ENCODE measurements around the gene MBOAT2.

Gene MBOAT2

DNA sequence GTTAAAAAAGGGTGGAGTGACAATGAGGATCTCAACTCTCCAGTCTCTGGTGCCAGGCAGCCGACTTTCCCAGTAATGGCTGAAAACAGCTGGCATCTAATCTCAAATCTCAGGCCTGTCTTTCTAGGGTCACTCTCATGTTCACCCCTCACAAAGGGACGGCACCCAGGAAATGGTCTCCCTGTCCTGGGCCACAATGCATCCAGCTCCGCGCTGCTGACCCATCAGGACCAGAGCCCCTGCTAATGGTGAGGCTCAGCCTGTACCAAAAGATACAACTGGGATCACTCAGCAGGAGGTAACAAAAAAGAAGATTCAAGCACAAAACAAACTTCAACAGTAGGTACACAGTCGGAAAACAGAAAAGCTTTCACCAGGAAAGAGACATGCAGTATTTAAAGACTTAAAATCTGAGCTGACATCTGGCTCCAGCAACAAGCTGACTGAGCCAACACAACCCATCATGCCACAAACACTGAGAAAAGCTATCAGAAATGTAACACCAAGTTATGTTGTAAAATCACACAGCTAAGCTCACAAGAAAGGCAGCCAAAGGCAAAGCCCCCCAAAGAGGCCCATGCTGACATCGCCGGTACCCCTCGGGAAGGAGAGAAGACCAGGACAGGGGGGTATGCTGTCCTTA, 152.5 kb downstream of the MBOAT2 start:
- no peak for DNase-seq

DNA sequence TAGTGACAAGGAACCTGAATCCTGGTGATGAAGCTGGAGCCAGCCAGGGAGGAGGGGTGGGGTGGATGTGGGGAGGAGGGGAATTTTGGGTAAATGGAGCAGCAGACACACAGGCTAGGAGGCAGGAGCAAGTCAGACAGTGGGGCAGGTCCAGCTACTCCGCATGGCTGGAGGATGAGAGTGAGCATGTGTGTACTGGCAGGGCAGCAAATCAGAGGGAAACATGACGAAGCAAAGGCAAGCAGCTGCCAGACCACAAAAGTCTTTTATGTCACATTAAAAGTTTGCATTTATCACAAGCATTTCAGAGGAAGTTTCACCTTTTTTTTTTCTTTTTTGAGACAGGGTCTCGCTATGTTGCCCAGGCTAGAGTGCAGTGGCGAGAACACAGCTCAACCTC, 154.2 kb downstream of the MBOAT2 start:
- DNase-seq: no peak

DNA sequence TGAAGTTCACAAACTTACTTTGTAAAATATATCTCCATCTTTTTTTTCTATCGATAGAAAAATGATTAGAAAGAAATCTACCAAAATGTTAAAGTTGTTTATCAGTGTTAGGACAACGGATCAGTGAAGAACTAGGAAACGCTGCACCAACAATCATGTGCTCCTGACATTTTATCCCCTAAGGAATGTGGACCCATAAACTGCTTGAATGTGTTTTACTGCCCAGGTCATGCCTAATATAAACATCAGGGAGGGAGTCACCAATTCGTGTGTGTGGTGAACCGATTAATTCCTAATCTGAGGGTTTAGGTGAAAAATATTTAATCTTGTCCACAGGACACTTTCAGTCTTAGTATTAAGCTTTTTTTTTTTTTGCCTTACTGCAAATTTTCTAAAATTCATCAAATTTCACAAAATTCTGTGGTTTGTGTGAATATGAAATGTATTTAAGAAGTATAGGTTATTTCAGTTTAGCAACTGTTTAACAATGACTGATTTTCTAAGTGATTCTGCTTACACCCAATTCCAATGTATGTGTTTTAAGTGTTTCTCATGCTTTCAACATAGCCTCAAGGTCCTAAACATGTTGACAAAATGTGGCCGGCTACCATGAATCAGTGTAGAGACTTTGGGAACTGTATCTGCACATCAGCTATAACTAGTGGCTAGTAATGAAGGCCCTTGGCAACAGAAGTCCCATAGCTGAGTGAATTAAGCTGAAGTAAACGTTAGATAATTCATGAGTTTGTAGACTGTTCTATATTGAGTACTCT, 155.0 kb downstream of the MBOAT2 start:
- DNase-seq: no peak

DNA sequence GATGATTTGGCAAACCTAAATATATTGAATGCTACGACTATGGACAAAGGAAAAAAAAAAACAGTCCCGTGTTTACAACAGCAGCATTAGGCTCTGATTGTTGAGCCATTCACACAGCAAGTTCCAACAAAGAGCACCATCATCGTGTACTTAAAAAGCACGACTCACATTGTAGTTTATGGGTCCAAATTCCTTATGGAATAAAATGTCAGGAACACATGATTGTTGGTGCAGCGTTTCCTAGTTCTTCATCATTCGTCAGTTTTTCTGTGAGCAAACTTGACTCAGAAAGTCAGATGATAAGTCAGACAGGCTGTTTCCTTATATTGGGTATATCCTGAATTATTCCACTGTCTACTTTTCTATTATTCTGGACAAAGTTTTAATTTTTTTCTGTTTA, 156.1 kb downstream of the MBOAT2 start:
- no peak for DNase-seq

DNA sequence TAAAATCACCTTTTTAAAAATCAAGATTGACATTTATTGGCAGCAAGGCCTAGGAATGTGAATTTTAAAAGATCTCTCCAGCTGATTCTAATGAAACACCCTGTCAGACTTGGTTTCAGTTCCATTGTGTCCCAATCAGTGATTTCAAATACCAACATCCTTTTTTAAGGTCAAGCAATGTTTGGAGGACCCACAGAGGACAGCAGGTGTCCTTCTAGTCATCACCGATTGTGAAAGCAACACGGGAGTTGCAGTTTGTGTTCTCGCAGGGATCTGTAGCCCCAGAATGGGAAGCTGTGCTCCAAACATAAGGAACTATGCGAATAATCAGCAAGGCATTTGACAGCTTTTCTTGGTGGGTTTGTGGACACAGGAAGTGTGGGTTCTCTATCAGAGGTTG, 161.6 kb downstream of the MBOAT2 start:
- no peak for DNase-seq

DNA sequence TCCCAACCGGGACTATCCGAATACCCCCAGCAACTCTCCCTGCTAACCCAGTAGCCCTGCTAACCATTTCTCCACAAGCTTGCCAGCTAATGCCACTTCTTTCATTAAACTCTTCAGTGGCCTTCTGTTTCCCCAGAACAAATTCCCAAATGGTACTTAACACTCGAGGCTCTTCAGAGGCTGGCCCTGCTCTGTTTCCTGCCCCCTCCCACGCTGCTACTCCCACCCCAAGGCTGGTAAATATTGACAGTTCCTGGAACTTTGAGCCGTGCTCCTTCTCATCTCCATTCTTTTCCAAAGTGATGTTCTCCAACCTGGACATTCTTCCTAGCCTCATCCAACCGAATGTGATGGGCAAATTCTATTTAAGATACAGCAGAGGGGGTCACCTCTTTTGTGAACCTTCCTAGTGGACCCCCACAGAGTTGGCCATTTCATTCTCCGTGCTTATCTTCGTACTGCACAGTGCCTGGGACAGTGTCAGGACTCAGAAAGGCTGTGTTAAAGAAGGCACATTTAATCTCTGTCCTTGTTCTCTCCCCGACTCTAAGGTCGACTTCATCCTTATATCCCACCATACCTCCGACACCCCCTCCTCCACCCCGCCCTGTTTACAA, 162.9 kb downstream of the MBOAT2 start:
- no peak for DNase-seq

DNA sequence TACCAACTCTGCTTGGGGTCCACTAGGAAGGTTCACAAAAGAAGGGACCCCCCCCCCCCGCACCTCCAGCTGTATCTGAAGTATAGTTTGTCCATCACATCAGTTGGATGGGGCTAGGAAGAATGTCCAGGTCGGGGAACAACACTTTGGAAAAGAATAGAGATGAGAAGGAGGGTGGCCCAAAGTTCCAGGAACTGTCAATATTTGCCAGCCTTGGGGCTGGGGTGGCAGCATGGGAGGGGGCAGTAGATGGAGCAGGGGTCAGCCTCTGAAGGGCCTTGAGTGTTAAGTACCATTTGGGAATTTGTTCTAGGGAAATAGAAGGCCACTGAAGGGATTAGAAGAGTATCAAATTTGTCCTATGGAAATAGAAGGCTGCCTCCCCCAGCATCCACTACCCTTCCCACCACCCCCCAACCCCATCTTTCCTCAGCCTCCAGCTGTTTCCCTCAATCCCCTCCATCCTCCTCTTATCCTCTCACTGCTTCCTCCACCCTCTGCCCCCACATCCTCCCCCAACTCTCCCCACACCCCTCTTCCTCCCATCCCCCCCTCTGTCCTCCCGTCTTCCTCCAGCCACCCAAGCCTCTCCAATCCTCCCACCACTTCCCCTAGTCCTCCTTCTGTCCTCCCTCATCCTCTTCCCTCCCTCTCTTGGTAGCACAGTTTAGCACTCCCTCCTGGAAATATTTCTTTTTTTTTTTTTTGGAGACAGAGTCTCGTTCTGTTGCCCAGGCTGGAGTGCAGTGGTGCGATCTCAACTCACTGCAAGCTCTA, 164.1 kb downstream of the MBOAT2 start:
- DNase-seq: no peak

DNA sequence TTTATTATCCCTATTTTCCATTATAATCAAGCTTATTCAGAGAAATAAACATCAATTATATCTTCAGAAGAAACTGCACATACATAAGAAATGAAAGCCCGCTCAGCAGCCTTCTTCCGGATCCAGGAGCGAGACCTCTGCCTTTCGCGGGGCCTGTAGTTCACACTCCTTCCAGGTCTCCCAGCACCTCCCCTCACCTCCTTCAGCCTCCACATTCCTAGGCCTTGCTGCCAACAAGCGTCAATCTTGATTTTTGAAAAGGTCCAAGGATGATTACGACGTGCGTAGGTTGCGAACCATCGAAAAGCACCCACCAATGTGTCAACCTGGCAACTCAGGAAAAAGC, 165.7 kb downstream of the MBOAT2 start:
- DNase-seq: no peak

DNA sequence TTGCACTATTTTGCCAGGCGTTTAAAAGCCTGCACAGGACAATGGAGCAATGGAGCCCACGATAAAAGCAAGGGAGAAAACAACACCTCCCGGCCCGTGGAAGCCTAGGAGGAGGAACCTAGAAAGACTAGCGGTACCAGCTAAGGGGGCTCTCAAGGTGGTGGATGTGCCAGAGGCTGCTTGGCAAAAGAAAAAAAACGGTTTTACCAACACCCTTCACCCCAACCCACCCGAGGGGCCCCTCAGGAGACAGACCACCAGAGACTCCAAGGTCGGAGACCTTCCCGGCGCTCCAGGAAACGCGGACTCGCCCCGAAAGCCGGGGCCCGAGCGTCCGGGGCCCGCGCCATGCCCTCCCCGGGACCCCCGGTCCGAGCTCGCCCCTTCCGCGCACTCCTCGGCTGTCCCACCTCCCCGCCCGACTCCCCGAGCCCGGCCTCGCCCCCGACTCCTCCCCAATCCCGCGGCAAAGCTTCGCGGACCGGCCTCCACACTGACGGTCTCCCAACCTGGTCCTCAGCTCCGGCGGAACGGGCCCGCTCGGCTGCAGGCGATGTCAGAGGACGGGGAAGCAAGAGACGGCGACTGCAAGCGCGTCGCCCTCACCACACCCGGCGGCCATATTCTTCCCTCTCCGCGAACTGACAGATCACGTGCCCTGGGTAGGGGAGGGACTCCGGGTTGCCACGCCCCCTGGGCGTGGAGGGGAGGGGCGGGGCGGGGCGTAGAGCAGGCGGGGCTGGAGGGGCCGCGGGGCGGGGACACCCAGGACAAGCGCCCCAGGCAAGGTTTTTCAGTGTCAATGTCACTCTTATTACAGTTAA, 166.3 kb downstream of the MBOAT2 start, which contains the start of gene KIDINS220:
KIDINS220 (minus strand) TSS at position 643 of the 824 bp plus-strand sequence. CDS start 10,520 bp downstream, outside the sequence.
- peak; percentile 95 for DNase-seq

DNA sequence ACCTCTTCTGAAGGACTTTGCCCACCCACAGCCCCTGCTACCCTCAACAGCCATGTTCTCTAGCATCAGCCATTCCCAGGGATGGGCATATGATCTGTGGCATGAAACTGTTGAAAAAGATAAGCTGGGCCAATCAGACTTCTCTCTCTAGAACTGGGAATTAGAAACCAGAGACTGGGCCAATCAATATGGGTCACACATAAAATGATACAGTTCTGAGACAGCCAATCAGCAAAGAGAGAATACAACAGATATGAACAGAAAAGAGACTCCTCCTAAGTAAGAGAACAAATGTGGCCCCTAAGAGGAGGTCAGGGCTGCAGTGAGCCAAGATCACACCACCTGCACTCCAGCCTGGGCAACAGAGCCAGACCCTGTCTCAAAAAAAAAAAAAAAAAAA, 168.2 kb downstream of the MBOAT2 start:
- no peak for DNase-seq

DNA sequence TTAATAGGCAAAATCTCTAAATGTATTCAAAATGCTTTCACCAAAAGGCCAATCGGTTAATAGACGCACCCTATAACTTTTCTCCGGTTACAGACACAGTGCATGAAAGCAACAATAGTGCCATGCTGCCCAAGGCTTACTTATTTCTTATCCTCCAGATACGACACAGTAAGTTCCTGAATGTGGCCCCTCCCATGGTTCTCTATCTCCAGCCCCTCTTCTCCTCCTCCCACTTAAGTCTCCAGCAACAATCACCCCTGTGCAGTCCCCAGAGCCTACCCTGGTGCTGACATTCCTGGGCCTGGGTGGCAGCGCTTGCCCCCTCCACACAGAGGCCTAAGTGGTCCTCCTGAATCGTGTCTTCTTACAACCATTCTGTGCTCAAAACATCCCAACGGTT, 169.6 kb downstream of the MBOAT2 start:
- no peak for DNase-seq

DNA sequence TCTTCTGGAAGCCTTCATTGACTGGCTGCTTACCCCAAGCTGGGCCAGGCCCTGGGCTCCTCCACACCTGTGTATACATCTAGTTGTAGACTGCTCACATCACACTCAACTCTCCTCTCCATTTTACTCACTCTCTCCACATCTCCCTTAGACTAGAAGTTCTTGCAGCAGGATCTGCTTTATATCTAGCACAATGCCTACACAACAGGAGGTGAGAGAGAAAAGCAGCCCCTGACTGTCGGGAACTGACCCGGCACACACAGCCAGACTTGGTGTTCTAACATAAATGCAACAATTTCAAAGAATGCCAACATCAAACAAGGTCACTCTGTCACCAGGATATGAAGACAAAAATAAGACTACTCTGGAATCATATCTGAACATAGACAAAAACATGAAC, 172.0 kb downstream of the MBOAT2 start:
- no peak for DNase-seq

DNA sequence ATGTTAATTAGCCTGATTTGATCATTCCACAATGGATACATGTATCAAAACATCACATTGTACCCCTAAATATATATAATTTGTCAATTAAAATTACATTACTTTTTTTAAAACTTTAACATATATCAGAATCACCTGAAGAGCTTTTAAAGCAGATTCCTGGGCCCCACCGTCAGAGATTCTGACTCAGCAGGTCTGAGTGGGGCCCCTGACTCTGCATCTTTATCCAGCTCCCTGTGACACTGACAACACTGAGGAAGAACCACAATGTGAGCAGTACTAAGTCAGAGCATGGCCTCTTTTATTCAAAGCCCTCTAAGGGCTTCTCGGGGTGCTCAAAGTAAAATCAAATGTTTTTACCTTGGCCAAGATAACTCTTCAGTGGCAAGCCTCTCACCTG, 175.8 kb downstream of the MBOAT2 start:
- DNase-seq: no peak

DNA sequence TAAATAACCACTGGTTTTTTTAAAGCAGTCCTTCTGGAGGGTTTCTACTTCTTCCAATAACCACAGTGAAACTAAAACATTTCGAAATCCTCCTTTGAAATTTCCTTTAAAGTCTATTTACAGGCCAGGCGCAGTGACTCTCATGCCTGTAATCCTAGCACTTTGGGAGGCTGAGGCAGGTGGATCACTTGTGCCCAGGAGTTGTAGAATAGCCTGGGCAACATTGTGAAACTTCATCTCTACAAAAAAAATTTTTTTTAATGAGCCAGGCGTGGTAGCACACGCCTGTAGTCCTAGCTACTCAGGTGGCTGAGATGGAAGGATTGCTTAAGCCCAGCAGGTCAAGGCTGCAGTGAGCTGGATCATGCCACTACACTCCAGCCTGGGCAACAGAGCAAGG, 181.3 kb downstream of the MBOAT2 start:
- peak; percentile 18 for DNase-seq

DNA sequence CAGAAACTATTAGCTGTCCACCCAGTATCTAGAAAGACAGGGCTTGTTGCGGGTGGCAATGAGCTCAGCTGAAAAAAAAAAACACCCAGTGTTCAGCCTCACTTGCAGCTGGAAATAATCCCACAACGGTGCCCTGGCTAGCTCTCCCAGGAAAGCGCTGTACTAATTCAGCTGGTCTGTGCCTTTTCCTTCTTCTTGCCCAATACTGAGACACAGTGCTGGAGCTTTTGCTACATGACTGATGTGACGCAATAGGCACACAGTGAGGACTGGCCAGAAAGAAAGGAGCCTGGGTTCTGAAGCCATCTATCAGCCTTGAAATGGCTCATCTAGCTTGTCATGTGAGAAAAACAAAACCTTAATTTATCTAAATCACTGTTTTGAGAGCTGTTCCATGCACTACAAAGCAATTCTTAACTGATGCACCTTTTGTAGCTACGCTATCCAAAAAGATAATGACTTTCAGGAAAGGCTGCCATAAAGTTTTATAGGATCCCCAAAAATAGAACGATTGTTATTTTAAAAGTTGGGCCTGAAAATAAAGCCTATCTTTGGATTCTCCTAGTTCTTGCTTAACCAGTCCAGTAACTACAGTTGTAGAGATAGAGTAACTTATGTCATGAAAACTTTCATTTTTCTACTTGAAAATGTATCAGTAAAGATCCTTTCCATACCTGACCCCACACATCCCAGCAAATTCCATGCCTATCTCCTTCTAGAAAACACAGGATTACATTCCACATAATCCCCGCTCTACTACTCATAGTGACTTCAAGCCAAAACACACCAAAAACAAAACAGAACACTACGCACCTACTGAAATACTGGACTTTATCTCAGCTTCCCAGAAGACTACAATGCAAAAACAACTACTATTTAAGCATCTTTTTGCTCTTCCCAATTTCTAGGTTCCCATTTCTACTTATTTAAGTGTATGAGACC, 181.9 kb downstream of the MBOAT2 start:
- peak; percentile 78 for DNase-seq

DNA sequence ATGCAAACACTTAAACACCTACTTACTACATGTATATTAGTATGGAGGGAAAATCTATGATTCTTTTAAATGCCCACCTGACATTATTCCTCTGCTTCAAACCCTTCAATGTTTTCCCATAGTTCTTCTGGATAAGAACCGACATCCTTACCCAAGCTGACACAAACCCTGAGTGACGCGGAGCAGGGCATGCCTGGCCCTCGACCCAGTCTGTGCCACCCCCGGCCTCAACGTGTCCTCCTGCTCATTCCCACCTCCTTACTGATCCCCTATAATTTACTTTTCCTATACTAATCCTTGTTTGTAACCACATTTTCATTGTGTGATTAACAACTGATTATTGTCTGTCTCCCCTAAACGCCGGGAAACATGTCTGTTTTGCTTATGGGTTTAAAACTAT, 183.5 kb downstream of the MBOAT2 start:
- DNase-seq: no peak

DNA sequence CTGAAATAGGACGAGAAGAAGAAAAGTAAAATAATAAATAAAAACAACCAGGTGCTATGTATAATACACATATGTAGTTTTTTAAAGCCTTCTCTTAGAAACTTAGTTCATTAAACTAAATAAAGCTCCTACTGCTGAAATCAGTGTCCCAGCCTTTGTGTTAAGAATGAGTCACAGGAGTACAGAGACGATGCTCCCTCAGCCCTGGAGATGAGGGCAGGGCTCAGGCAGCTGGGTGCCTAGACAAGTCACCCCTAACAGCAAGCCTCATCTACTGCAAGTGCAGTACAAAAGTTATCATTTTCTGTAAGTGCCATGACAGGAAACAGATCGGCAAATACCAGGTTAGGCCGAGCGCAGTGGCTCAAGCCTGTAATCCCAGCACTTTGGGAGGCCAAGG, 184.3 kb downstream of the MBOAT2 start:
- no peak for DNase-seq

DNA sequence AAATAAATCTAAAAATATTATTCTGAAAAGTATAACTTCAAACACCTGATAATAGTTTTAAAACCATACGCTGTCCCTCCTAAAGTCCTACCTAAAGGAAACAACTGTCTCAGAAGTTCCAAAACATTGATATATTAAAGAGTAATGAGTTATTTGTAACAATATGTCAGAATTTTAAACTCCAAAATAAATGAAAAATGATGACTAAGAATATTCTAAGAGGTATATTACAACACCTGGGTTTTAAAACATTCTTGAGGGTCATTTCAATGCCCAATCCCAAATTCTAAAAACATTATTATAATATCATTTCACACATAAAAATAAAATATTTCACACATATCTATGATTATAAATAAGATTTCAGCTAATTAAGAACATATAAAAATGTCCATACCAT, 186.3 kb downstream of the MBOAT2 start:
- DNase-seq: no peak

DNA sequence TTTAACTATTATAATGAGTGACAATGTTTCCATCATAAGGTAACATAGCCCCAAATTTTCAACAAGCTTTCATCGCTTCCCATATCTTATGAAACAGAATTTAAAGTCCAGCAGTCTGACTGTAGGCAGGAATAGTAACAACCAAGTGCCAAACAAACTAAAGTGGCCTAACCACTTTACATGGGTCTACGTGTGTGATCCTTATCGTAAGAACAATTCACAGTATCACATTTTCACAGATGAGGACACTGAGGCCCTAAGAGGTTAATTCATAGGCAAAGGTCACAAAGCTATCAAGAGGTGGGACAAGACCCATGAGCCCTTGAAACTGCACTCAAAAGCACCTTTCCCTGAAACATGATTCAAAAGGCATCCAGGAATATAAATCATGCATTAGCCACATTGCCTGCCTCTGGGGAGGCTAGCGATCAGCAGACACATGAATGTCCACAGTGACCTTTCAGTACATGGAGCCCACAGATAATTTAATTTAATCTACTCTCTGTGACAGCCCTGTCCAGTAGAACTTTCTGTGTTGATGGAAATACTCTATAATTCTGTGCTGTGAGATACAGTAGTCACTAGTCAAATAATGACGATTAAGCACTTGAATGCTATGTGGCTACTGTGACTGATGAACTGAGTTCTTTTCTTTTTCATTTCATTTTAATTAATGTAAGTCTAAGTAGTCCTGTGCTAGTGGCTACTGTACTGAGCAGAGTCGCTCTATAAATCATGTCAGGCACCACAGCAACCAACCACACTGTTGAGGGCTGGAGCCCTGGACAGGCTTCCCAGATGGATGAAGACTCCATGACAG, 196.4 kb downstream of the MBOAT2 start:
- DNase-seq: no peak

Data from midbrain (tissue), 1 donor.